Psoas muscle (tissue), 8 donors: ENCODE results near the gene TM9SF3. TPM values are rescaled to one million over a fixed set of nuclear protein-coding genes. Genes with fewer than 3 reads are reported as not detected.
A peak's percentile ranks its signal among the peaks of the same experiment; 100 is the strongest.

ENCODE experiments used
- ATAC-seq, 4 donors: fragments of 200-7000 bp; cut with Tn5 transposase; one replicate each; pipeline ENCODE4 v1.9.1; 2020; ENCODE audit warnings: moderate library complexity in 3 of 4, mild to moderate bottlenecking in 2 of 4
- DNase-seq, 2 donors: peaks; one replicate each; pipeline ENCODE4 v3.0.0-alpha.2; 2020
- H3K27ac ChIP-seq: fragments of 200-600 bp; one replicate; pipeline ENCODE4 v1.8.0; 2022
- H3K27me3 ChIP-seq, 3 donors: fragments of 200-600 bp in 1 of 3; one replicate each; pipeline versions ENCODE4 v1.6.1 to v1.8.0; 2013 to 2022; ENCODE audit warnings: low read length in 2 of 3, mild to moderate bottlenecking in 2 of 3, moderate library complexity in 1 of 3; ENCODE audit not compliant: insufficient read depth in 3 of 3
- H3K36me3 ChIP-seq, 2 donors: fragments of 200-600 bp in 1 of 2; one replicate each; pipeline versions ENCODE4 v1.6.1 to v1.8.0; 2013 to 2022; ENCODE audit warnings: low read depth in 1 of 2, mild to moderate bottlenecking in 1 of 2, moderate library complexity in 1 of 2; ENCODE audit not compliant: insufficient read depth in 1 of 2
- H3K4me1 ChIP-seq: fragments of 200-600 bp; one replicate; pipeline ENCODE4 v1.8.0; 2022
- H3K4me3 ChIP-seq: fragments of 200-600 bp; one replicate; pipeline ENCODE4 v1.8.0; 2022; ENCODE audit warnings: mild to moderate bottlenecking
- H3K9me3 ChIP-seq: fragments of 200-600 bp; one replicate; pipeline ENCODE4 v1.8.0; 2022
- WGBS, 3 donors: extraction: QIAGEN DNeasy Blood & Tissue Kit; methylation state at CpG; one replicate each; pipeline versions ENCODE4 v1.1.6 to v1.1.7; 2013; 5-methylcytosine and 5-hydroxymethylcytosine counted together
- intact Hi-C, 2 donors: fragments of 100-400 bp; cut with DNase I; formaldehyde crosslinking; loops; one replicate each; pipeline versions ENCODE4 v1.11.0 to v1.14.2; 2022
- polyA plus RNA-seq, 3 donors: library from polyadenylated mRNA; stranded (reverse); fragments of 200-250 nt; gene quantifications; one replicate each; pipeline ENCODE4 v1.2.3, GENCODE V29; 2013
- total RNA-seq, 4 donors: library from RNA; stranded (reverse); fragmentation: NEBNext Ultra II Directional in 2 of 4; extraction: Animal tissue kit (Norgen Biotek cat#: 25700) in 2 of 4; gene quantifications; one replicate each; pipeline versions ENCODE4 v1.2.1 to v1.2.4, GENCODE V29; 2021 to 2023
- TF ChIP-seq, protein P1 (sequence below): fragments of 200-600 bp; IDR thresholded peaks from one replicate; pipeline ENCODE4 v1.8.0; 2022; ENCODE audit warnings: antibody characterized with exemption
- donor health status: healthy with polysubstance abuse.
- donor health status: DM: no; HTN: no; CAD: no; lungs with moderate emphysema.
- donor health status: Bipolar disorder and iron deficiency.
- donor health status: healthy.
- donor health status: DM: yes; HTN: yes; CAD: no.
- donor health status: DM: no; HTN: no; CAD: no.
- donor health status: DM: no; HTN: no; CAD: no.
- donor health status: DM: yes; HTN: yes; CAD: no.

Gene TM9SF3
- total and polyA plus RNA-seq, 7 donors: 14.4 to 60.6 (median 49.0) TPM

DNA sequence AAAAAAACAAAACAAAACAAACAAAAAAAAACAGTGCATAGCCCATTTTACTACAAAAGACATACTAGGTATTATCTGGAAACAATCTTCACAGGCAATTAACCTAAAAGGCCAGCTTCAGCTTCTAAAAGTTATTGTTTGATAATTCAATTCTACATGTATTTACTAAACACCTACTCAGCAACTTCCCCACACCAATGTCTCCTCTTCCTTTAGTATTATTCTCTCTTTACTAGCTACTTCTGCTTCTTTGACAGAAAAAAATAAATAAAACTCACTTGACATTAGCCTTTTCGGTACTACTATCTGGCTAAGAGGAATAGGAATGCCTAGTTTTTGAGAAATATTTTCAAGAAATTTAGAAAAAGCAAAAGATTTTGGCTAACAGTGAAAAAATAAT is 2.8 kb downstream of the TM9SF3 start:
- Histone ChIP-seq H3K36me3 (no peaks in the 10 kb centered on the region), H3K4me1 (peaks cover 68% of the 10 kb centered on the region), H3K9me3 (no peaks in the 10 kb centered on the region), H3K27ac (no peak overlapping the region), H3K4me3 (no peak overlapping the region), H3K27me3 (no peaks in the 10 kb centered on the region)
- intact Hi-C loops: no loop called here
- TF ChIP-seq, protein P1, sequence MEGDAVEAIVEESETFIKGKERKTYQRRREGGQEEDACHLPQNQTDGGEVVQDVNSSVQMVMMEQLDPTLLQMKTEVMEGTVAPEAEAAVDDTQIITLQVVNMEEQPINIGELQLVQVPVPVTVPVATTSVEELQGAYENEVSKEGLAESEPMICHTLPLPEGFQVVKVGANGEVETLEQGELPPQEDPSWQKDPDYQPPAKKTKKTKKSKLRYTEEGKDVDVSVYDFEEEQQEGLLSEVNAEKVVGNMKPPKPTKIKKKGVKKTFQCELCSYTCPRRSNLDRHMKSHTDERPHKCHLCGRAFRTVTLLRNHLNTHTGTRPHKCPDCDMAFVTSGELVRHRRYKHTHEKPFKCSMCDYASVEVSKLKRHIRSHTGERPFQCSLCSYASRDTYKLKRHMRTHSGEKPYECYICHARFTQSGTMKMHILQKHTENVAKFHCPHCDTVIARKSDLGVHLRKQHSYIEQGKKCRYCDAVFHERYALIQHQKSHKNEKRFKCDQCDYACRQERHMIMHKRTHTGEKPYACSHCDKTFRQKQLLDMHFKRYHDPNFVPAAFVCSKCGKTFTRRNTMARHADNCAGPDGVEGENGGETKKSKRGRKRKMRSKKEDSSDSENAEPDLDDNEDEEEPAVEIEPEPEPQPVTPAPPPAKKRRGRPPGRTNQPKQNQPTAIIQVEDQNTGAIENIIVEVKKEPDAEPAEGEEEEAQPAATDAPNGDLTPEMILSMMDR: no peak
- ATAC-seq (no peak), DNase-seq (no peak)
- WGBS, 3 donors: 85 to 91% (median 89%) methylated on average over 1 of the region's 1 CpG

DNA sequence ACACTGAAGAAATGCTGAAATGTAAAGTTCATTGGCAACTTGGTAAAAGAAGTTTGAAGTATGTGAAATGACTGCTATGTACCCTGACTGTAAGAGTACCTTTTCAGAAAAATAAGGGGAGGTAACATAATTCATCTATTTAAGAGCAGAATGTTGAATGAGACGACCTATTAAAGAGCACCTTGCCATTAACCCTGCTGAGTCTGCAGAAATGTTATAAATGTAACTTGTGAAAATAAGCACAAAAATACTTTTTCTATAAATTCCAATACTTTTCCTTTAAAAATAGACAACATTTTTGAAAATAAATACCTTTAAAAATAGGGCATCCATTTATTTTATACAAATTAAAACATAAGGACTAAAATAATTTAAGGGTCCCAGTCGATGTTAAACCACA is 7.7 kb downstream of the TM9SF3 start:
- Histone ChIP-seq H3K27ac (no peak overlapping the region), H3K4me1 (peaks cover 64% of the 10 kb centered on the region), H3K9me3 (no peaks in the 10 kb centered on the region), H3K36me3 (peaks cover 0 to 9% of the 10 kb centered on the region in 2 donors), H3K27me3 (no peaks in the 10 kb centered on the region), H3K4me3 (no peak overlapping the region)
- TF ChIP-seq, protein P1: no peak
- DNase-seq (no peak), ATAC-seq (no peak)
- 61 to 80% (median 69%) methylated on average over 2 of the region's 2 CpGs for WGBS, 3 donors
- intact Hi-C loops: no loop called here

DNA sequence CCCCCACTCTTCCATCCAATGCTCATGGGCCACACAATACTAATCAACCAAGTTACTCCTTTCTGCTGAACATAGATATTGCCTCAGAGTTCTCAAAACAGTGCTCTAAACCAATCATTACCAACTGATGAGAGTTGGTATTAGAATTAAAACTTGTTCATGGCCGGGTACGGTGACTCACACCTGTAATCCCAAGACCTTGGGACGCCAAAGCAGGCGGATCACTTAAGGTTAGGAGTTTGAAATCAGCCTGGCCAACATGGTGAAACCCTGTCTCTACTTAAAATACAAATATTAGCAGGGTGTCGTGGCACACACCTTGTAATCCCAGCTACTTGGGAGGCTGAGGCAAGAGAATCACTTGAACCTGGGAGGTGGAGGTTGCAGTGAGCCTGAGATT is 8.2 kb downstream of the TM9SF3 start:
- Histone ChIP-seq H3K27ac (no peak overlapping the region), H3K4me3 (no peak overlapping the region), H3K27me3 (no peaks in the 10 kb centered on the region), H3K36me3 (peaks cover 0 to 9% of the 10 kb centered on the region in 2 donors), H3K9me3 (no peaks in the 10 kb centered on the region), H3K4me1 (peaks cover 61% of the 10 kb centered on the region)
- TF ChIP-seq, protein P1: no peak
- DNase-seq: no peak
- intact Hi-C loops: no loop called here
- WGBS, 3 donors: 67 to 90% (median 87%) methylated on average over 5 of the region's 5 CpGs
- ATAC-seq: peak; percentile 37 to 80 (median 79)

DNA sequence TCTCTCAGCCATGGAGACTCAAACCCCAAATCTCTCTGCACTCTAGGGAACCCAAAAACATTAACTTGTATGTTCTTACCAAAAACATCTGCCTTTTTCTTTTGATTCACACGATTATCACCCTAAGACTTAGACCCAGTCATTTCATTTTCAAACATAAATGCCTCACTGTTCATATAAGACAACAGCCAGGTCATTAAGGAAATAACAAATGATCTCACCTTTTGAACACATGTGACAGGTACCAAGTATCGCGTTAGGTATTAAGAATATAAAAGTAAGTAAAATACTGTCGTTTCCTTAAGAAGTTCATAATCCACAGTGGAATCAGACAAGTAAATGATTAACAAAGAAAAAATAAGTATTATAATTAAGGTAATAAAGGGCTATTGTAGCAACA is 8.8 kb downstream of the TM9SF3 start:
- WGBS, 3 donors: 82 to 89% (median 83%) methylated on average over 4 of the region's 4 CpGs
- Histone ChIP-seq H3K4me3 (no peak overlapping the region), H3K27ac (no peak overlapping the region), H3K36me3 (peaks cover 0 to 9% of the 10 kb centered on the region in 2 donors), H3K4me1 (peaks cover 61% of the 10 kb centered on the region), H3K9me3 (no peaks in the 10 kb centered on the region), H3K27me3 (no peaks in the 10 kb centered on the region)
- TF ChIP-seq, protein P1: no peak
- DNase-seq: no peak
- intact Hi-C loops: no loop called here
- ATAC-seq: no peak

DNA sequence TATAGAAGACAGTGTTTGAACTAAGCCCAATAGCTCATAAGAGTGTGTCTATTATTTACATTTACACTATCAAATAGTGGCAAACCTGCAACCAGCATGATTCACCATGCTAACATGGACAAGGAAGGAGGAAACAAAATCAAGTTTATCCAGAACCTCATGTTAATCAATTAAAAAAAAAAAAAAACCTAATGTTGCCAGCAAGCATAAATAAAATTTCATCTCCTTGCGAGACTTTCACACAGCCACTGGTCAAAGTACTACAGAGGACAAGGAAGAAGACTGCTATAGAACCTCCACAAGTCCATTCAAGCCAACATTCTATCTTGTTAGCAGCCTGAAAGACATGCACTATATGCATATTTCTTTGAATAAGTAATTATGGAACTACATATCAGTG is 9.7 kb downstream of the TM9SF3 start:
- Histone ChIP-seq H3K27me3 (no peaks in the 10 kb centered on the region), H3K27ac (no peak overlapping the region), H3K36me3 (peaks cover 0 to 9% of the 10 kb centered on the region in 2 donors), H3K4me3 (no peak overlapping the region), H3K9me3 (no peaks in the 10 kb centered on the region), H3K4me1 (peaks cover 59% of the 10 kb centered on the region)
- intact Hi-C loops: no loop called here
- 91 to 97% (median 95%) methylated on average over 1 of the region's 1 CpG for WGBS, 3 donors
- DNase-seq (no peak), ATAC-seq (no peak)
- TF ChIP-seq, protein P1: no peak
